HG02943 (cell line): ENCODE results near the gene LTB.
"Not testable (repeated sequence)": the region's sequence is repeated elsewhere in the genome, so short reads cannot be mapped to it uniquely, and the experiment has no call there.

Experiments
- ATAC-seq: cut with Tn5 transposase; IDR thresholded peaks from one replicate; pipeline ENCODE4 v1.9.1; 2021; ENCODE audit warnings: mild to moderate bottlenecking, low read depth, moderate library complexity; ENCODE audit not compliant: unreplicated experiment

The LTB gene

GRCh38 chr6:31609519-31610406 lies 27.5 kb upstream of the LTB start:
- no peak for ATAC-seq

GRCh38 chr6:31607317-31607716 lies 25.1 kb upstream of the LTB start:
- no peak for ATAC-seq

- no peak for ATAC-seq
Measured at GRCh38 chr6:31597006-31597405, 14.8 kb upstream of the LTB start.

DNA sequence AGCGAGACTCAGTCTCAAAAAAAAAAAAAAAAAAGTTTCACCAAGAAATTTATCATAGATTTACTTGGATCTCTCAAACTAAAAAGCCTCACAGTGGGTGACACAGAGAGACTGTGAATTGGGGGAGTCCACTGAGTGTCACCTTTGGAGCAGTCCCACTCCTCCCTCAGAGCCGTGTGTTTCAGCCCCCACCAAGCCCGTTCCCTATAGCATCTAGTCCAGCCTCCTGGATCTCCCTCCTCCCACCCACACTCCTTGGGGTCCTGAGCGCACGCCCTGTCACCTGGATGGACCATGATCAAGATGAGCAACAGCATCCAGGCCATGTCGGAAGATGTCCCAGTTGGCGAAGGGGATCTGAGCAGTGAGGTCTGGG lies 10.2 kb upstream of the LTB start:
- no peak for ATAC-seq

- ATAC-seq = not testable (repeated sequence)
Measured at GRCh38 chr6:31590691-31591090, 8.5 kb upstream of the LTB start.

DNA sequence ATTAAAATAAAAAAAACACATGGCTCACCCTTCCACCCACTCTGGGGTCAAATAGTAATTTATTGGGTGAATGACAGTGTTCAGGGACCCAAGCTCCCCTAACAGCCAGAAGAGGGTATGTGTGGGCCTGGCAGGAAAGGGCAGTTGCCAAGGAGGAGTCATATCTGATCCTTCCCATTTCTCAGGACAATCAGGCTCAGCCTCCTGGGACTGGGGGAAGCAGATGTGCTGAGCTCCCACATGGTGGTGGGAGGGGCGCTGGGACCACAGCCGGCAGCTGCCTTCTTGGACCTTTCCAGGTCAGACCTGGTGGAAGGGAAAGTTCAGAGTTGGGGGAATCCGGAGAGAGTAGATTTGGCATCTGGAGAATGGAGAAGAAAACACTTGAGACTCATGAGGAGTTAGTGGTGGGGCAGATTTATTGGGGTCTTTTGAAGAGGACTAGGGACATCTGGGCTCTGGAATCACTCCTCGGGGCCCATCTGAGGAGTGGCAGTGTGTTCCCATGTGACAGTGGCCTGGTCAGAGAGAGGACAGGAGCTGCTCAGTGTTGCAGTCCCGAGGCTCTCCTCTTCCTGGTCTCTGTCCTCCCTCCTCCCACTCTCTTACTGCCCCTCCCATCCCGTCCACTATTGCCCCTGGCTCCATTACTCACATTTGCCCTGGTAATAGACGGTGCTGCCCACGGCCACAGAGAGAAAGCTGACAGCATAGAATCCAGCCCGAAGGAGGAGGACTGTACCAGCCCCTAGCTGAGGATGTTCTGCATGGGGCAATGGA lies 6.8 kb upstream of the LTB start:
- ATAC-seq = no peak

GRCh38 chr6:31587791-31588777 lies 5.9 kb upstream of the LTB start:
- ATAC-seq = no peak

GRCh38 chr6:31586599-31587281 lies 4.5 kb upstream of the LTB start:
- ATAC-seq = no peak

- no peak for ATAC-seq
Measured at GRCh38 chr6:31586008-31586407, 3.8 kb upstream of the LTB start, which contains the start of gene LST1. Gene LST1 (plus strand): TSS chr6:31586277. CDS start chr6:31587300, 1,023 bp downstream.

DNA sequence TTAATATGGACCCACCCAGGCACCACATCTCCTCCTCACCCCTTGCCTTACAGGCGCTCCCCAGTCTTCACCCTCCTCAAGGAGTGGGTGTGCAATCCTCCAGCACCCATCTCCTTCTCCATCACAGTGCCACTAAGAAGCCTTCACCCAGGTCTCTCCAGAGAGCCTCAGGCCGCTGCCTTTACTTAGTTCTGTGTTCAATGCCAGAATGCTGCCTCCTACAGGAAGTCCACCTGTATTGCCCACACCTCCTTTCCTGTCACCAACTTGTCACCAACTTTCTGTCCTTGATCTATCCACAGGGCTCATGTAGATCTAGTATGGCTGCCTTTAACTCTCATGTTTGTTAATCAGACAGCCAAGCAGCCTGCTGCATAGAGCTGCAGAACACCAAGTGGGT lies 3.3 kb upstream of the LTB start:
- no peak for ATAC-seq

DNA sequence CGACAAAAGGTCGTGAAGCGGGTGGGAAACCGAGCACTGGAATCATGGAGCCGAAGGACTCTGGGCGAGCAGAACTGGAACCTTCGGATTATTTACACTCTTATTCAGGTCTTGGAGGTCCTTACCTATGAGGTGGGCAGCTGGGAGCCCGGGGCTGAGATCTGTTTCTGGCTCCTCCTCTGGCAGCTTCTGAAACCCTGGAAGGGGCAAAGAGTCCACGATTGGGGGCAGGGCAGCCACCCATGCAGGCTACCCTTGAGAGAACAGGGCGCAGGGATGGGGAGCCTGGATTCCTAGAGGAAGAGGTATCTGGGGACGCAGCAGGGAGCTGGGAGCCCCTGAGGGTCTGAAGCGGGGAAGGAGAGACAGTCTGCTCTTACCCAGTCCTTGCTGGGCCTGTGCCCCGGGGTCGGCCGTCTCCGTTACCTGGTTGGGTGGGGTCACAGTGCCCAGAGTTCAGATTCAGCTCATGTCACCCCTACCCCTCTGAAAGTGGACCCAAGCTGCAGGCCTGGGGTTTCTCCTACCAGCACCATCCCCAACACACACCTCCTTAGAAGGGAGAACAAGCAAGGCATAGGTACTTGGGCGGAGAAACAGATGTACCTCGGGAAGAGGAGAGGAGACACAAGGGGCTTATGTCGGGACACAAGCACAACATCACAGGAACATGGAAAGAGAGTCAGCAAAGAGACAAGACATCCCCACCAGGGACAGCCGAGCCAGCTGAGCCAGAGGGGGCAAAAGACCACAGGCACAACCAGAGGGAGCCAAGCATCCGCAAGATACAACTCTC lies 592 bp downstream of the LTB start:
- ATAC-seq = no peak

DNA sequence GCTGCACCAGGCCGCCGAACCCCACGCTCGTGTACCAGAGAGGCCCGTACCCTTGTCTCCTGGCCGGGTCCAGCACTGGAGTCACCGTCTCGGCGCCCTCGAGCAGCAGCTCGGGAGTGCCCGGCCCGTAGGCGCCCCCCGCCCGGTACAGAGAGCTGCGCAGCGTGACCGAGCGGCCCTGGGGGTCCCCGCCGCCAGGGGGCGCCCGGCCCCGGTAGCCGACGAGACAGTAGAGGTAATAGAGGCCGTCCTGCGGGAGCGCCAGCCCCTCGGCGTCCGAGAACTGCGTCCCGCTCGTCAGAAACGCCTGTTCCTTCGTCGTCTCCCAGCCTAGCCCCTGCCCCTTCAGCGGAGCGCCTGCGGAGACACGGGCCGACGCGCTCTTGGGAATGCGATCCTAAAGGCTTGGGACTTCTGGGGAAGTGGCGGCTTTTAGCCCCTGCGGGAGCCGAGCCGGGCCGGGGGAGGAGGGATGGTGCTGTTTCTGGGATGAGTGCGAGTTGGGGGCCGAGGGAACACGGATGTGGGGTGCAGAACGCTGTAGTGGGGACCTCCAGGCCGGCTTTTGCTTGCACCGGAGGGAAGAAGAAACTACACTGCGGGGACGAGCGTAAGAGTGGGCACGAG lies 1.3 kb downstream of the LTB start:
- ATAC-seq = no peak

GRCh38 chr6:31580438-31580740 lies 1.8 kb downstream of the LTB start:
- no peak for ATAC-seq

DNA sequence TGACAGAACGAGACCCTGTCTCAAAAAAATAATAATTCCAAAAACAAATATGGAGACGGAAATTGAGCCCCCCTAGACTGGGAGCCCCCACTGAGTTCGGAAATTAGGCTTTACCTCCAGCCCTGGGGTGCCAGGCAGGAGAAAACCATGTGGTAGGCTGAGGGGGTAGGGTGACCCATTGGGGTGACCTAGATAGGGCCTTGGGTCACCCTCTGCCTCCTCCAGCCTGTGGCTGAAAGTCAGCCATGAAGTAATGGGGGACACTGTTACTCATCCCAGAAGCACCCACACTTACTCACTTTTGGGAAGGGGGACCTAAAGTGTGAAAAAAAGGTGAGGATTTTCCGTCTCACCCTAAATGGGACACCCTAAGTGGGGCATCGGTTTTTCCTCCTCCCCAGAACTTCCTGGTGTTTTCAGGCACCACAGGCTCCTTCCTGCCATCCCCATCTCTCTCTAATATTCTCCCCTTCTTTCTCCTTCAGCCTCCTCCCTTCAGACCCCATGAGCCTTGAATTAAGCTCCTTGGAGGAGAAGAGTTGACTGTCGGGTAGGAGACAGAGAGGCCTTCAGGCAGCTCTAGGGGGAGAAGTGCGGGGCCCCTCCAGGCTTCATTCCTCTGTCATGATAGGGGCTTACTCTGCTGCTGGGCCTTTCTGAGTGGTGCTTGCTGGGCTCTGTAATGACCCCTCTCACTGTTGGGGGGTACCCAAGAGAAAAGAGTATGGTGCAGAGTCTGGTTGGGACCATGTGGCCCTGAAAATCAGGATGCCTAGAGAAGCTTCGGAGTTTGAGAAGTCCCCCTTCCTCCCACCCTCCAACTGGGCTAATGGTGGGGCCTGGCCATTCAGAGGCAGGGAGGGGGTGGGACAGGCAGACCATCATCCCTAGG lies 2.4 kb downstream of the LTB start:
- no peak for ATAC-seq

- ATAC-seq = no peak
Measured at GRCh38 chr6:31579119-31579505, 3.1 kb downstream of the LTB start.

- ATAC-seq = no peak
Measured at GRCh38 chr6:31578184-31579118, 3.8 kb downstream of the LTB start.

- ATAC-seq = no peak
Measured at GRCh38 chr6:31577579-31577966, 4.7 kb downstream of the LTB start.
